Measurements from ENCODE around the gene EDRF1.

GRCh38 chr10:125792342-125793300, 73.1 kb downstream of the EDRF1 start:
- no peak for TF ChIP-seq CTCF (conservative IDR thresholded peaks at IDR 0.05; ENCODE audit: low read depth in 2 of 2)
- no peak for TF ChIP-seq EZH2 (IDR thresholded peaks at IDR 0.05; ENCODE audit: low read depth, unreplicated experiment)

All from GM23338 (cell line).